ENCODE data around the gene GINS2. TPM values are rescaled to one million over a fixed set of nuclear protein-coding genes. Genes with fewer than 3 reads are reported as not detected.

Gene GINS2
- total and polyA plus RNA-seq, 2 experiments from 2014 or later = 40.5 to 44.4 TPM

- no peak for TF ChIP-seq ZNF462 (CRISPR knock-in tag; IDR thresholded peaks at IDR 0.05)
- TF ChIP-seq EZH2 (IDR thresholded peaks at IDR 0.05; ENCODE audit: low read depth, unreplicated experiment) = no peak
- TF ChIP-seq REST (IDR thresholded peaks at IDR 0.05; ENCODE audit: unreplicated experiment) = no peak
- no peak for TF ChIP-seq NANOG (IDR thresholded peaks at IDR 0.05; ENCODE audit: borderline replicate concordance)
- TF ChIP-seq CREB1 (CRISPR knock-in tag; IDR thresholded peaks at IDR 0.05; ENCODE audit: low read depth) = no peak
Measured at GRCh38 chr16:85696781-85697180, 8.0 kb upstream of the GINS2 start (continued).
